ENCODE measurements around the gene RBM47. TPM values are rescaled to one million over a fixed set of nuclear protein-coding genes. Genes with fewer than 3 reads are reported as not detected.

Gene RBM47
- total RNA-seq, 6 donors from 2014 or later, result 111 to 448 (median 149) TPM

GRCh38 chr4:40601641-40602040 lies 28.0 kb downstream of the RBM47 start:
- Histone ChIP-seq H3K4me3 (no peak overlapping the region), H3K4me1 (no peaks in the 10 kb centered on the region), H3K9me3 (no peaks in the 10 kb centered on the region), H3K27ac (peak overlapping the region; percentile 57 to 78 (median 60)), H3K36me3 (no peaks in the 10 kb centered on the region), H3K27me3 (no peaks in the 10 kb centered on the region)
- TF ChIP-seq POLR2A (IDR thresholded peaks at IDR 0.05) (no peak), POLR2AphosphoS5 (IDR thresholded peaks at IDR 0.05) (no peak), EP300 (IDR thresholded peaks at IDR 0.05) (no peak), CTCF (IDR thresholded peaks at IDR 0.05) (no peak)
- DNase-seq (peak in 1 of 2 donors; percentile 56), ATAC-seq (ENCODE audit: low FRiP score in 2 of 2) (peak; percentile 23 to 65)
- WGBS, 2 donors, result 69% methylated on average over 7 of the region's 7 CpGs

- peak overlapping the region; percentile 57 to 78 (median 60) for H3K27ac ChIP-seq
- 71 to 84% methylated on average over 10 of the region's 10 CpGs for WGBS, 2 donors
- H3K4me1 ChIP-seq, result no peaks in the 10 kb centered on the region
- ATAC-seq (ENCODE audit: low FRiP score in 2 of 2), result peak; percentile 16 to 73
- H3K27me3 ChIP-seq, result no peaks in the 10 kb centered on the region
- DNase-seq, result peak in 1 of 2 donors; percentile 72
- TF ChIP-seq POLR2A (IDR thresholded peaks at IDR 0.05) (no peak), EP300 (IDR thresholded peaks at IDR 0.05) (peak in 1 of 4 donors; percentile 21), POLR2AphosphoS5 (IDR thresholded peaks at IDR 0.05) (peak in 1 of 2 donors; percentile 57)
- H3K36me3 ChIP-seq, result peaks cover 0 to 2% (median 0%) of the 10 kb centered on the region in 4 donors
- H3K9me3 ChIP-seq, result no peaks in the 10 kb centered on the region
- H3K4me3 ChIP-seq, result no peak overlapping the region
Observed at GRCh38 chr4:40600850-40601249, 28.8 kb downstream of the RBM47 start.

GRCh38 chr4:40599431-40599830 lies 30.2 kb downstream of the RBM47 start:
- no peak for TF ChIP-seq EP300 (IDR thresholded peaks at IDR 0.05)
- TF ChIP-seq POLR2AphosphoS5 (IDR thresholded peaks at IDR 0.05), result no peak
- TF ChIP-seq CTCF (IDR thresholded peaks at IDR 0.05), result no peak
- TF ChIP-seq POLR2A (IDR thresholded peaks at IDR 0.05), result no peak
- H3K27ac ChIP-seq, result peak overlapping the region in 1 of 4 donors; percentile 78
- H3K4me1 ChIP-seq, result peaks cover 0 to 5% (median 2%) of the 10 kb centered on the region in 4 donors
- ATAC-seq (ENCODE audit: low FRiP score in 2 of 2) (no peak), DNase-seq (no peak)
- no peak overlapping the region for H3K4me3 ChIP-seq
- WGBS, 2 donors, result 62 to 71% methylated on average over 2 of the region's 2 CpGs
- H3K36me3 ChIP-seq, result peaks cover 0 to 8% (median 4%) of the 10 kb centered on the region in 4 donors
- no peaks in the 10 kb centered on the region for H3K9me3 ChIP-seq
- H3K27me3 ChIP-seq, result no peaks in the 10 kb centered on the region

- Histone ChIP-seq H3K9me3 (no peaks in the 10 kb centered on the region), H3K36me3 (peaks cover 0 to 8% (median 5%) of the 10 kb centered on the region in 4 donors), H3K27ac (no peak overlapping the region), H3K27me3 (no peaks in the 10 kb centered on the region), H3K4me1 (peaks cover 0 to 5% (median 2%) of the 10 kb centered on the region in 4 donors), H3K4me3 (no peak overlapping the region)
- ATAC-seq (ENCODE audit: low FRiP score in 2 of 2) (no peak), DNase-seq (no peak)
- TF ChIP-seq POLR2A (IDR thresholded peaks at IDR 0.05) (no peak), CTCF (IDR thresholded peaks at IDR 0.05) (no peak), EP300 (IDR thresholded peaks at IDR 0.05) (no peak), POLR2AphosphoS5 (IDR thresholded peaks at IDR 0.05) (no peak)
- WGBS, 2 donors, result 66 to 74% methylated on average over 4 of the region's 4 CpGs
Observed at GRCh38 chr4:40596522-40596921, 33.1 kb downstream of the RBM47 start.

- ATAC-seq (ENCODE audit: low FRiP score in 2 of 2), result no peak
- Histone ChIP-seq H3K27me3 (no peaks in the 10 kb centered on the region), H3K36me3 (peaks cover 0 to 8% (median 6%) of the 10 kb centered on the region in 4 donors), H3K27ac (no peak overlapping the region), H3K4me3 (no peak overlapping the region), H3K4me1 (peaks cover 0 to 5% (median 2%) of the 10 kb centered on the region in 4 donors), H3K9me3 (no peaks in the 10 kb centered on the region)
- no peak for DNase-seq
- TF ChIP-seq POLR2AphosphoS5 (IDR thresholded peaks at IDR 0.05) (no peak), EP300 (IDR thresholded peaks at IDR 0.05) (no peak), POLR2A (IDR thresholded peaks at IDR 0.05) (no peak), CTCF (IDR thresholded peaks at IDR 0.05) (no peak)
- 74 to 81% methylated on average over 5 of the region's 5 CpGs for WGBS, 2 donors
Observed at GRCh38 chr4:40595981-40596380, 33.7 kb downstream of the RBM47 start.
